Measurements from ENCODE around the gene ROBO1.

Gene ROBO1

DNA sequence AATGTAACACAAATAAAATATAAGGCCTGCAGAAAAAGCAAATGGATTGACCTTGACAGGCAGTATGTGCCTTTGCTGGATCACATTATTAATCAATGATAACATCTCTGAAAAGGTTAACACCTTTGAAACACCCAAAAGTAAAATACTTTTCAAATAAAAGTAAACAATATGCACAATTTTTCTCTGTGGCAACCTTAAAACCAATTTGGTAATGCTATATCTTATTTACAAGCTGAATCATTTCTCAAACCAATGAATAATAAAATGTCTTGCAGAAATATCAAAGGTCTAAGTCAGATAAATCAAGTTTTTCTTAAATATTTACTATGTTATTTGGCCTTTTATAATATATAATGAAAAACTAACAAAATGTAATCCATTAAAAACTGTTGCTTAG, 1018.7 kb downstream of the ROBO1 start:
- no peak overlapping the region for H3K9ac ChIP-seq (ENCODE audit: low read depth in 1 of 2, low read length in 2 of 2)
- H3K27ac ChIP-seq (ENCODE audit: low read depth in 2 of 2, low read length in 2 of 2), result no peak overlapping the region
- H3K4me1 ChIP-seq (ENCODE audit: control insufficient read depth in 2 of 2, insufficient read depth in 2 of 2, low read length in 2 of 2), result no peaks in the 10 kb centered on the region
- no peaks in the 10 kb centered on the region for H3K36me3 ChIP-seq (ENCODE audit: control insufficient read depth in 2 of 2, insufficient read depth in 2 of 2, low read length in 2 of 2)
- H3K4me3 ChIP-seq (ENCODE audit: low read length in 2 of 2), result no peak overlapping the region
- no peaks in the 10 kb centered on the region for H3K27me3 ChIP-seq (ENCODE audit: control insufficient read depth in 2 of 2, insufficient read depth in 2 of 2, low read length in 2 of 2)
- no peaks in the 10 kb centered on the region for H3K9me3 ChIP-seq (ENCODE audit: control insufficient read depth in 2 of 2, low read length in 2 of 2)

DNA sequence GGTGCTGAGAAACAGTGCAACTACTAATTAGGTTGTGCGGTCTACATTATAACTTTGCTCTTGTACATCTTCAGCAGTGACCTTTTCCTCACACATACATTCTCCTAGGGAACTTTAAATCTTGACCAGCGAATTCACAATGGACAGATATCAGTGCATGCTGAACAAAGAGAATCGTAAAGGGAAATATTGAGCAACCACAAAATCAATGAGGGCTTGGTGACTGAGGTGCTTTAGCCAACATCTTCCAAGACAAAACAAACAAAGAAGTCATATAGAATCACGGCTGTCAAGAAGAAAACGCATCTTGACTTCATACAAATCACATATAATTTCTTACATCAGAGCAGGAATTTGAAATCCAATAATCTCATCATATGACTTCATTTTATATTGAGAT, 1022.0 kb downstream of the ROBO1 start:
- Histone ChIP-seq H3K4me1 (ENCODE audit: control insufficient read depth in 2 of 2, insufficient read depth in 2 of 2, low read length in 2 of 2) (no peaks in the 10 kb centered on the region), H3K27me3 (ENCODE audit: control insufficient read depth in 2 of 2, insufficient read depth in 2 of 2, low read length in 2 of 2) (no peaks in the 10 kb centered on the region), H3K9me3 (ENCODE audit: control insufficient read depth in 2 of 2, low read length in 2 of 2) (no peaks in the 10 kb centered on the region), H3K4me3 (ENCODE audit: low read length in 2 of 2) (no peak overlapping the region), H3K9ac (ENCODE audit: low read depth in 1 of 2, low read length in 2 of 2) (no peak overlapping the region), H3K36me3 (ENCODE audit: control insufficient read depth in 2 of 2, insufficient read depth in 2 of 2, low read length in 2 of 2) (no peaks in the 10 kb centered on the region), H3K27ac (ENCODE audit: low read depth in 2 of 2, low read length in 2 of 2) (no peak overlapping the region)

DNA sequence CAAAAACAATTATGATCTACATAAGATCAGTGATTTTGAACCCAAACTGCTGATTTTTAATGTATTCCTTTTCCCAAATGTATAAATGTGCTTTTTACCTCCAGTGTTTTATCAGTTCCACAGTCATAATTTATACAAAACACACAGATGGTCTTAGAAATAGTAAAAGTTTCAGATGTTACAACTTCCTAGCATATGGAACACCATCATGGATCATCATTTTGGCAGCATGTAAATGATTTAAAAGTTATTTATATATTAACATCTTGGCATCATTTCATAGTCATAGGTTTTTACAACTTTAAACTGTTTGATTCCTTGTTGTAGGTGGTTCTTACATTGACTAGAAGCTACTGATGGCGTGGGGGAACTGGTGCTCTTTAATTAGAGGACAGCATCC, 1025.3 kb downstream of the ROBO1 start:
- Histone ChIP-seq H3K27me3 (ENCODE audit: control insufficient read depth in 2 of 2, insufficient read depth in 2 of 2, low read length in 2 of 2) (no peaks in the 10 kb centered on the region), H3K9me3 (ENCODE audit: control insufficient read depth in 2 of 2, low read length in 2 of 2) (no peaks in the 10 kb centered on the region)

DNA sequence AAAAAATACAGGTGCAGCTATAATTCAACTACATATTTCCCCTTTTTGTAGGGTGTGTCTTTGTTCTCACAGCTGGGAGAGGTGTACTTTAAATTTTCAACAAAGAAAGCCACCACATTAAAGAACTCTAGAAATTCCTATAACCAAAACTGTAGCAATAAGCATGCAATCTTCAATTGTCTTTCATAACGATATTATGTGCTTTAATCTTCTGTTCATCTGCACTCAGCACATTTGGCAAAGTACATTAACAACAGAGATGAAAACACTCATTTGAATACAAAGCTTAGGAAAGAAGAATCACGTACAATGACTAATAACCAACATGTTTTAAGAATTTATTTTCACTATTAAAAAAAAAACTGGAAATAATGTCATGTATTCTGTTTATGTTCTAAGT, 1025.8 kb downstream of the ROBO1 start:
- Histone ChIP-seq H3K27me3 (ENCODE audit: control insufficient read depth in 2 of 2, insufficient read depth in 2 of 2, low read length in 2 of 2) (no peaks in the 10 kb centered on the region), H3K36me3 (ENCODE audit: control insufficient read depth in 2 of 2, insufficient read depth in 2 of 2, low read length in 2 of 2) (no peaks in the 10 kb centered on the region), H3K4me3 (ENCODE audit: low read length in 2 of 2) (no peak overlapping the region), H3K9ac (ENCODE audit: low read depth in 1 of 2, low read length in 2 of 2) (no peak overlapping the region), H3K9me3 (ENCODE audit: control insufficient read depth in 2 of 2, low read length in 2 of 2) (no peaks in the 10 kb centered on the region), H3K4me1 (ENCODE audit: control insufficient read depth in 2 of 2, insufficient read depth in 2 of 2, low read length in 2 of 2) (no peaks in the 10 kb centered on the region), H3K27ac (ENCODE audit: low read depth in 2 of 2, low read length in 2 of 2) (no peak overlapping the region)

More for the DNA sequence above, 1025.3 kb downstream of the ROBO1 start:
- no peaks in the 10 kb centered on the region for H3K4me1 ChIP-seq (ENCODE audit: control insufficient read depth in 2 of 2, insufficient read depth in 2 of 2, low read length in 2 of 2)
- H3K27ac ChIP-seq (ENCODE audit: low read depth in 2 of 2, low read length in 2 of 2), result no peak overlapping the region
- no peaks in the 10 kb centered on the region for H3K36me3 ChIP-seq (ENCODE audit: control insufficient read depth in 2 of 2, insufficient read depth in 2 of 2, low read length in 2 of 2)
- H3K4me3 ChIP-seq (ENCODE audit: low read length in 2 of 2), result no peak overlapping the region
- H3K9ac ChIP-seq (ENCODE audit: low read depth in 1 of 2, low read length in 2 of 2), result no peak overlapping the region

DNA sequence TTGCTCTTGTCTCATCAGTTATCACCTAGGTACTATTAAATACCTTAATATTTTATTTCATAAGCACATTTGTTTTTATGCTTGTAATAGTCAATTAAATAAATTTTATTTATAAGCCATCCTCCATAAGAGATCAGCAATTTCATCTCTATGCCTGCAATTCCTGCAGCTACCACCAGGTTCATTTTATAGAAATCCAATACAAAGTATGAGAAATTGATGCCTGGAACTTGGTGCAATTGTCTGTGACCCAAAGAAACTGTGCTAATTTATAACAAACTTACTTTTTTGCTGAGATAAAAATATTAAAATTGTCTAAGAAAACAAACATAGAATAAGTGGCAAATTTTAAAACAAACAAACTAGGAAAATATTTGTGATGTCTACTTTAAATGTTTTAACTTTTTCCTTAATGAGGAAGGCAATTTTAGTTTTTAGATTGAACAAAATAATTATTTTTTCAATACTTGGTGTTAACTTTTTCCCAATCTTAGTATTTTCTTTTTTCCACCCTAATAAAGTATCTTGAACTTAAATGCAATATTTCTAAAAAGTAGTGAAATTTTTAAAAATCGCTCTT, 1026.6 kb downstream of the ROBO1 start:
- no peak overlapping the region for H3K9ac ChIP-seq (ENCODE audit: low read depth in 1 of 2, low read length in 2 of 2)
- no peaks in the 10 kb centered on the region for H3K9me3 ChIP-seq (ENCODE audit: control insufficient read depth in 2 of 2, low read length in 2 of 2)
- H3K36me3 ChIP-seq (ENCODE audit: control insufficient read depth in 2 of 2, insufficient read depth in 2 of 2, low read length in 2 of 2), result no peaks in the 10 kb centered on the region
- no peak overlapping the region for H3K27ac ChIP-seq (ENCODE audit: low read depth in 2 of 2, low read length in 2 of 2)
- H3K4me1 ChIP-seq (ENCODE audit: control insufficient read depth in 2 of 2, insufficient read depth in 2 of 2, low read length in 2 of 2), result no peaks in the 10 kb centered on the region
- H3K27me3 ChIP-seq (ENCODE audit: control insufficient read depth in 2 of 2, insufficient read depth in 2 of 2, low read length in 2 of 2), result no peaks in the 10 kb centered on the region
- no peak overlapping the region for H3K4me3 ChIP-seq (ENCODE audit: low read length in 2 of 2)

DNA sequence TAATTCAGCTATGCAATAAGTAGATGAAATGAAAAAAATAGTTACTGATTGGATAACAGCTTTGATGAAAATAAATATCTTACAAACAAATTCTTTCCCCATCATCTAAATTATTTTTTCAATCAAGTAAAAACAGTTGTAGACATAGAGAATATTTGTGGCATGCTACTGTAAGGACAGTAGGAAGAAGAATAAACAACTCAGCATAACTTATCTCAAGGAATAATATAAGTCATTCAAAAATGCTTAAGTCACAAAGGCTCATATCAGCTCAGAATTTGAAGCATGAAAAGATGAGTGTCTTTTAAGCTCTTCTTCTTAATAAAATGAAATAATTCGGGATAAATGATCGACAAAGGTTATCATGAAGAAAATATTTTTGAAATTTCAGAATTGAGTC, 1029.0 kb downstream of the ROBO1 start:
- no peak overlapping the region for H3K4me3 ChIP-seq (ENCODE audit: low read length in 2 of 2)
- H3K9ac ChIP-seq (ENCODE audit: low read depth in 1 of 2, low read length in 2 of 2), result no peak overlapping the region
- H3K27me3 ChIP-seq (ENCODE audit: control insufficient read depth in 2 of 2, insufficient read depth in 2 of 2, low read length in 2 of 2), result no peaks in the 10 kb centered on the region
- H3K36me3 ChIP-seq (ENCODE audit: control insufficient read depth in 2 of 2, insufficient read depth in 2 of 2, low read length in 2 of 2), result no peaks in the 10 kb centered on the region
- no peak overlapping the region for H3K27ac ChIP-seq (ENCODE audit: low read depth in 2 of 2, low read length in 2 of 2)
- no peaks in the 10 kb centered on the region for H3K4me1 ChIP-seq (ENCODE audit: control insufficient read depth in 2 of 2, insufficient read depth in 2 of 2, low read length in 2 of 2)
- no peaks in the 10 kb centered on the region for H3K9me3 ChIP-seq (ENCODE audit: control insufficient read depth in 2 of 2, low read length in 2 of 2)

DNA sequence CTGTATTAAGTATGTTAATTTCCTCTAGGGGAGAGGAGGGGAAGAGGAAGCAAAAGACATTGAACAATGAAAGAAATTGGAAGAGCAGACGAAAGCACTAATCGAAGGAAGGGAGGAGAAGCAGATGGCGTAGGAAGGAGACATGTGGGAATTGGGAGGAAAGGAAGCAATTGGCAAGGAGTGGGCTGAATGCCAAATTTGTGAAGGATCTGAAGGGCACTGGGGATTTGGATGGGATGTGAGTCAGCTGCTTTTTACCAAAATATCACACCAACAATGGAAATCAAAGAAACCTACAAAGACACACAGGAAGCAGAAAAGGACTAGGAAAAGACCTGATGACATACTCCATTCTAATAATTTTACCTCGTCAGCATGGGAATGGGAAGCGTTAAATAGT, 1029.8 kb downstream of the ROBO1 start:
- Histone ChIP-seq H3K9me3 (ENCODE audit: control insufficient read depth in 2 of 2, low read length in 2 of 2) (no peaks in the 10 kb centered on the region), H3K4me3 (ENCODE audit: low read length in 2 of 2) (no peak overlapping the region), H3K9ac (ENCODE audit: low read depth in 1 of 2, low read length in 2 of 2) (no peak overlapping the region), H3K27me3 (ENCODE audit: control insufficient read depth in 2 of 2, insufficient read depth in 2 of 2, low read length in 2 of 2) (no peaks in the 10 kb centered on the region), H3K4me1 (ENCODE audit: control insufficient read depth in 2 of 2, insufficient read depth in 2 of 2, low read length in 2 of 2) (no peaks in the 10 kb centered on the region), H3K27ac (ENCODE audit: low read depth in 2 of 2, low read length in 2 of 2) (no peak overlapping the region), H3K36me3 (ENCODE audit: control insufficient read depth in 2 of 2, insufficient read depth in 2 of 2, low read length in 2 of 2) (no peaks in the 10 kb centered on the region)

DNA sequence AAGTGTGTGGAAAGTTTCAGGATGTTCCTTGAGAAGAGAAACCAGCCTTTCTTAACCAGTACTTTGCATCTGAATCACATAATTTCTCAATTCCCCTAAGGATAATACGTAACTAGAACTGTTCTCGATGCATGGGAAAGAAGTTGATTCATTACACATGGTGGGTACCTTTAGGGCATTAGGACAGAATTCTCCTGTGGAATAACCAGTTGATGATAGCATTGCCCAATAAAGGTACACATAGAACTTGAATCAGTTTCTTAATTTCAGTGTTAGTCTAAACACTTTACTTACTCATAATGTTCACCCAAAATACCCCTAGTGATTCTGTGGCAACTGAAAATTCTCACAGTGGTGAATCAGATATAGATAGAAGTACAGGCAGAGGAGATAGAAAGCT, 1030.9 kb downstream of the ROBO1 start:
- H3K4me3 ChIP-seq (ENCODE audit: low read length in 2 of 2), result no peak overlapping the region
- H3K27ac ChIP-seq (ENCODE audit: low read depth in 2 of 2, low read length in 2 of 2), result no peak overlapping the region
- H3K27me3 ChIP-seq (ENCODE audit: control insufficient read depth in 2 of 2, insufficient read depth in 2 of 2, low read length in 2 of 2), result no peaks in the 10 kb centered on the region
- no peaks in the 10 kb centered on the region for H3K4me1 ChIP-seq (ENCODE audit: control insufficient read depth in 2 of 2, insufficient read depth in 2 of 2, low read length in 2 of 2)
- no peak overlapping the region for H3K9ac ChIP-seq (ENCODE audit: low read depth in 1 of 2, low read length in 2 of 2)
- no peaks in the 10 kb centered on the region for H3K9me3 ChIP-seq (ENCODE audit: control insufficient read depth in 2 of 2, low read length in 2 of 2)
- H3K36me3 ChIP-seq (ENCODE audit: control insufficient read depth in 2 of 2, insufficient read depth in 2 of 2, low read length in 2 of 2), result no peaks in the 10 kb centered on the region

DNA sequence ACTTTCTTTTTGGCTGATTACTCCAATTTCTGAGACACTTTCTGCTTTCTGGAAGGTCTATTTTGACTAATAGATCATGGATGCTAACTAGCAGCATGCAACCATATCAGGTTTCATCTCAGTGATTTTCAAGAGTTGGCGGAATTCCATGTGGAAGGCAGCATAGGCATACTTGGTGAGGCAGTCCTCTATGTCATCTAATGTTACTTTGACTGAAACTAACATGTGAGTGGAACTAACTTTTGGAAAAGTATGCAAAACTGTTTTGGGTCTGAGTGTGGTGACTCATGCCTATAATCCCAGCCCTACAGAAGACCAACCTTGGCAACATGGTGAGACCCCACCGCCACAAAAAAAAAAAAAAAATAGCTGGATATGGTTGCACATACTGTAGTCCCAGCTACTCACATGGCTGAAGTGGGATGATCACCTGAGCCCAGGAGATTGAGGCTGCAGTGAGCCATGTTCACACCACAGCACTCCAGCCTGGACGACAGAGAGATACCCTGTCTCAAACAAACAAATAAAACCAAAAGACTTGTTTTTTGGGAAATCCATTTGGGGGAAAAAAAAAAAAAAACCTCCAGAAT, 1033.7 kb downstream of the ROBO1 start:
- Histone ChIP-seq H3K9ac (ENCODE audit: low read depth in 1 of 2, low read length in 2 of 2) (no peak overlapping the region), H3K27me3 (ENCODE audit: control insufficient read depth in 2 of 2, insufficient read depth in 2 of 2, low read length in 2 of 2) (no peaks in the 10 kb centered on the region), H3K4me1 (ENCODE audit: control insufficient read depth in 2 of 2, insufficient read depth in 2 of 2, low read length in 2 of 2) (no peaks in the 10 kb centered on the region), H3K4me3 (ENCODE audit: low read length in 2 of 2) (no peak overlapping the region), H3K9me3 (ENCODE audit: control insufficient read depth in 2 of 2, low read length in 2 of 2) (no peaks in the 10 kb centered on the region), H3K27ac (ENCODE audit: low read depth in 2 of 2, low read length in 2 of 2) (no peak overlapping the region), H3K36me3 (ENCODE audit: control insufficient read depth in 2 of 2, insufficient read depth in 2 of 2, low read length in 2 of 2) (no peaks in the 10 kb centered on the region)

DNA sequence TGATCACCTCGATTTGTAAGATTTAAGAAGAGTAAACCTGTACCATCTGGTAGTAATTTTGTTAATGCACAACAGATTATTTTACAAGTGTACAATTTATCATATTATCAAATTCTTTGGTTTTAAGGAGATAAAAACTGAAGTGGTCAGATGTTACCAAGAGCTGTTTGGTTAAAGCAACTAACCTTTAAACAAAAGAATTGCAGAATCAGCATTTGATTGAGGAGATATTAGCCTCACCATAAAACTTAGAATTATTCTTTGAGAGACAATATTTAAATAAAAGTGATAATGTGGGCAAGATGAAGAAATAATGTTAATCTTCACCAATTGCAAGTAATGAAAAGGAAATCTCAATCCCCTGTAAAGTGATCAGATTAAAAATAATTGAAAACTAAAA, 1034.9 kb downstream of the ROBO1 start:
- no peaks in the 10 kb centered on the region for H3K9me3 ChIP-seq (ENCODE audit: control insufficient read depth in 2 of 2, low read length in 2 of 2)
- H3K27me3 ChIP-seq (ENCODE audit: control insufficient read depth in 2 of 2, insufficient read depth in 2 of 2, low read length in 2 of 2), result no peaks in the 10 kb centered on the region
- no peaks in the 10 kb centered on the region for H3K36me3 ChIP-seq (ENCODE audit: control insufficient read depth in 2 of 2, insufficient read depth in 2 of 2, low read length in 2 of 2)
- peaks cover 0 to 2% of the 10 kb centered on the region in 2 donors for H3K4me1 ChIP-seq (ENCODE audit: control insufficient read depth in 2 of 2, insufficient read depth in 2 of 2, low read length in 2 of 2)
- no peak overlapping the region for H3K27ac ChIP-seq (ENCODE audit: low read depth in 2 of 2, low read length in 2 of 2)
- no peak overlapping the region for H3K4me3 ChIP-seq (ENCODE audit: low read length in 2 of 2)
- no peak overlapping the region for H3K9ac ChIP-seq (ENCODE audit: low read depth in 1 of 2, low read length in 2 of 2)

Data from mucosa of rectum (tissue), 2 donors.